ENCODE results near the gene SLC12A7. TPM values are rescaled to one million over a fixed set of nuclear protein-coding genes. Genes with fewer than 3 reads are reported as not detected.

The SLC12A7 gene
- total and polyA plus RNA-seq, 2 of the 13 experiments (the other 11 are each of a cell fraction or from before 2014, with no cell fraction given) = 14.0 to 18.5 TPM

GRCh38 chr5:1107167-1108022 lies 4.5 kb downstream of the SLC12A7 start (continued):
- TF ChIP-seq ZNF615 (CRISPR knock-in tag; IDR thresholded peaks at IDR 0.05; ENCODE audit: borderline replicate concordance) (0 out of 2 replicates have a peak, but pooled peaks have one; percentile 40), ZBTB43 (CRISPR knock-in tag; conservative IDR thresholded peaks at IDR 0.05) (peak; percentile 28; the same call in 1 of the 2 replicates), TRIM24 (CRISPR knock-in tag; IDR thresholded peaks at IDR 0.05) (no peak), ZNF512B (CRISPR knock-in tag; IDR thresholded peaks at IDR 0.05; ENCODE audit: borderline replicate concordance) (peak; percentile 95; the same call in 1 of the 2 replicates), ZNF263 (CRISPR knock-in tag; IDR thresholded peaks at IDR 0.05) (peak; percentile 45; the same call in 1 of the 2 replicates), FUBP1 (CRISPR knock-in tag; IDR thresholded peaks at IDR 0.05; ENCODE audit: borderline replicate concordance) (no peak), ZNF761 (CRISPR knock-in tag; conservative IDR thresholded peaks at IDR 0.05) (peak; percentile 57; the same call in 1 of the 2 replicates), ZNF749 (CRISPR knock-in tag; IDR thresholded peaks at IDR 0.05; ENCODE audit: borderline replicate concordance) (no peak), ZSCAN5A (CRISPR knock-in tag; IDR thresholded peaks at IDR 0.05; ENCODE audit: borderline replicate concordance) (no peak), CERS6 (CRISPR knock-in tag; IDR thresholded peaks at IDR 0.05) (no peak), ZNF224 (CRISPR knock-in tag; IDR thresholded peaks at IDR 0.05) (peak; percentile 66; the same call in 1 of the 2 replicates), CREM (IDR thresholded peaks at IDR 0.05) (peak; percentile 67; the same call in 1 of the 2 replicates), CREM (CRISPR knock-in tag; IDR thresholded peaks at IDR 0.05) (no peak), GATAD1 (CRISPR knock-in tag; IDR thresholded peaks at IDR 0.05) (peak; percentile 23; the same call in 1 of the 2 replicates), ZNF33B (CRISPR knock-in tag; IDR thresholded peaks at IDR 0.05) (no peak), UBTF (CRISPR knock-in tag; IDR thresholded peaks at IDR 0.05) (peak; percentile 63), ZNF256 (CRISPR knock-in tag; conservative IDR thresholded peaks at IDR 0.05) (0 out of 2 replicates have a peak, but pooled peaks have one; percentile 5)
